ENCODE results near the gene LMTK3. TPM values are rescaled to one million over a fixed set of nuclear protein-coding genes. Genes with fewer than 3 reads are reported as not detected.

The LMTK3 gene
- total RNA-seq, 1 donor from 2014 or later: 0.32 TPM

GRCh38 chr19:48556163-48556562, 44.5 kb upstream of the LMTK3 start:
- peaks cover 10% of the 10 kb centered on the region for H3K4me1 Mint-ChIP-seq (ENCODE audit: unreplicated experiment)
- H3K27me3 Mint-ChIP-seq (ENCODE audit: unreplicated experiment): peaks cover 4% of the 10 kb centered on the region
- H3K36me3 Mint-ChIP-seq (ENCODE audit: unreplicated experiment): no peaks in the 10 kb centered on the region
- no peaks in the 10 kb centered on the region for H3K9me3 Mint-ChIP-seq (ENCODE audit: unreplicated experiment)
- no peak overlapping the region for H3K4me3 Mint-ChIP-seq (ENCODE audit: unreplicated experiment)
- no peak for DNase-seq (ENCODE audit: extremely low spot score, unreplicated experiment)
- H3K27ac Mint-ChIP-seq (ENCODE audit: unreplicated experiment): no peak overlapping the region
- TF ChIP-seq CTCF (IDR thresholded peaks at IDR 0.05): no peak

DNA sequence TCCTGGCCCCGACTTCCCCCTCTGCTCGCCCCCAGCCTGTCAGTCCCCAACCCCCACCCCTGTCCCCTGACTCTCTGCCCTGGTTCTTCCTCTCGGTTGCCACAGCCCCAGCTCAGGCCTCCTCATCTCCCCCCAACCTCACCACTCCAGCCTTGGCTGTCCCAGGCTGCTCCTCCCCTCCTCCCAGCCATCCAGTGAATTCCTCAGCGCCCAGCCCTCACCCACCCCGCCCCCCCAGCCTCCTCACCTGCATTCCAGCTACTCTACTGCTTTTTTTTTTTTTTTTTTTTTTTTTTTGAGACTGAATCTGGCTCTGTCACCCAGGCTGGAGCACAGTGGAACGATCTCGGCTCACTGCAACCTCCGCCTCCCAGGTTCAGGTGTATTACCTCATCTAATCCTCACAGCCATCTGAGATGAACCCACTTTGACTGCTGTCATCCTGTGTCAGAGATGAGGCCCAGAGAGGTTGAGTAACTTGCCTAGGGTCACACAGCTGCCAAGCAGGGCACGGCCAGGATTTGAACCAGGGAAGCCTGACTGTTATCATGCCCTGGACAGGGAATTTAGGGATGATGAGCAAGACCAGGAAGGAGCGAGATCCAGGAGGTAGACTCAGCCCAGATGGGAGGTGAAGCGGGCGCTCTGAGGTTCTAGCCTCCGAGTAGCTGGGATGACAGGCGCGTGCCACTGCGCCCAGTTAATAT, 42.9 kb upstream of the LMTK3 start:
- Mint-ChIP-seq H3K9me3 (ENCODE audit: unreplicated experiment) (no peaks in the 10 kb centered on the region), H3K4me1 (ENCODE audit: unreplicated experiment) (peaks cover 10% of the 10 kb centered on the region), H3K4me3 (ENCODE audit: unreplicated experiment) (no peak overlapping the region), H3K36me3 (ENCODE audit: unreplicated experiment) (no peaks in the 10 kb centered on the region), H3K27ac (ENCODE audit: unreplicated experiment) (no peak overlapping the region), H3K27me3 (ENCODE audit: unreplicated experiment) (peaks cover 4% of the 10 kb centered on the region)
- no peak for TF ChIP-seq CTCF (IDR thresholded peaks at IDR 0.05)
- no peak for DNase-seq (ENCODE audit: extremely low spot score, unreplicated experiment)

DNA sequence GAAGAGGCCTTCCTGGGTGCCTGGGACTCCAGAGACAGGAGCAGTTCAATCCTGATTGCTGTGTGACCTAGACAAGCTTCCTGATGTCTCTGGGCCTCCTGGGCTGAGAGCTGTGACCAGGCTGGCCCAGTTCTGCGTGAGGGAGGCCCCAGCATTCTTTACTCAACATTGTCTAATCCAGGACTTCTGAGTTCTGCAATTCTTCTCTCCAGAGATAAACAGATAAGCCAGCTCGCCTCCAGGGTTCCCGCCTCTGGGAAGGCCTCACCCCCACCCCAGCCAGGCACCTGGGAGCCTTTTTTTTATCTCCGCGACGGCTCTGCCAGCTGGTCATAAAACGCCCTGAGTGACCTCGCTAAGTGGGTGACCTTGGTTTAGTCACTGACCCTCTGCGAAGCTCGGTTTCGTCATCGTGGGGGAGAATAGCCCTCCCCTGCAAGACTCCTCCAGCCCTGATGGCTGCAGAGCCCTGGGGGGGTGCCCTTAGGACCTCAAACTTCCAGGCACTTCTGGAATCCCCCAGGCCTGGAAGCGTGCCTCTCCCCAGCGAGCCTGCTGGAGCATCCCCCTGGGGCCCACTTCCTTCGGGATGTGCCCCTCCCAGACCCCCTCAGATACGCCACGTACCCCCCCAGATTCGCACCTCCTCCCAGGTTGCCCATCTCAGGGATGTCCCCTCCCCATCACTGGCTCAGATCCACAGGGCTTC, 42.2 kb upstream of the LMTK3 start:
- no peak for DNase-seq (ENCODE audit: extremely low spot score, unreplicated experiment)
- Mint-ChIP-seq H3K4me3 (ENCODE audit: unreplicated experiment) (no peak overlapping the region), H3K27ac (ENCODE audit: unreplicated experiment) (no peak overlapping the region), H3K27me3 (ENCODE audit: unreplicated experiment) (peaks cover 4% of the 10 kb centered on the region), H3K9me3 (ENCODE audit: unreplicated experiment) (no peaks in the 10 kb centered on the region), H3K4me1 (ENCODE audit: unreplicated experiment) (peaks cover 10% of the 10 kb centered on the region), H3K36me3 (ENCODE audit: unreplicated experiment) (no peaks in the 10 kb centered on the region)
- TF ChIP-seq CTCF (IDR thresholded peaks at IDR 0.05): no peak

- H3K4me3 Mint-ChIP-seq (ENCODE audit: unreplicated experiment): no peak overlapping the region
- no peaks in the 10 kb centered on the region for H3K9me3 Mint-ChIP-seq (ENCODE audit: unreplicated experiment)
- DNase-seq (ENCODE audit: extremely low spot score, unreplicated experiment): no peak
- no peak for TF ChIP-seq CTCF (IDR thresholded peaks at IDR 0.05)
- no peaks in the 10 kb centered on the region for H3K36me3 Mint-ChIP-seq (ENCODE audit: unreplicated experiment)
- H3K27me3 Mint-ChIP-seq (ENCODE audit: unreplicated experiment): peaks cover 4% of the 10 kb centered on the region
- H3K27ac Mint-ChIP-seq (ENCODE audit: unreplicated experiment): no peak overlapping the region
- peaks cover 10% of the 10 kb centered on the region for H3K4me1 Mint-ChIP-seq (ENCODE audit: unreplicated experiment)
Observed at GRCh38 chr19:48552406-48553322, 41.0 kb upstream of the LMTK3 start.

All from osteocyte (in vitro differentiated cells).